GM19238 (cell line): ENCODE results near the gene TMEM115.
"Not testable (repeated sequence)": the region's sequence is repeated elsewhere in the genome, so short reads cannot be mapped to it uniquely, and the experiment has no call there.

Experiments
- DNase-seq: peaks from one replicate; pipeline ENCODE4 v3.0.0; 2011; ENCODE audit warnings: low spot score; ENCODE audit not compliant: insufficient read length

TMEM115 gene

GRCh38 chr3:50319181-50319893, 40.0 kb downstream of the TMEM115 start:
- DNase-seq: no peak

- no peak for DNase-seq
Measured at GRCh38 chr3:50318615-50319014, 40.7 kb downstream of the TMEM115 start.

GRCh38 chr3:50318163-50318562, 41.2 kb downstream of the TMEM115 start:
- no peak for DNase-seq

- no peak for DNase-seq
Measured at GRCh38 chr3:50317300-50317699, 42.0 kb downstream of the TMEM115 start.

- no peak for DNase-seq
Measured at GRCh38 chr3:50316657-50317242, 42.6 kb downstream of the TMEM115 start.

- DNase-seq: no peak
Measured at GRCh38 chr3:50314816-50315215, 44.5 kb downstream of the TMEM115 start.

GRCh38 chr3:50314342-50314741, 45.0 kb downstream of the TMEM115 start:
- DNase-seq: no peak

- DNase-seq: not testable (repeated sequence)
Measured at GRCh38 chr3:50312041-50312440, 47.3 kb downstream of the TMEM115 start.
